Measurements from ENCODE around the gene EHMT1. TPM values are rescaled to one million over a fixed set of nuclear protein-coding genes. Genes with fewer than 3 reads are reported as not detected.
A peak's percentile ranks its signal among the peaks of the same experiment; 100 is the strongest.

The EHMT1 gene
- total and polyA plus RNA-seq, 10 of the 15 experiments (the other 5 are each of a cell fraction or from before 2014, with no cell fraction given), result 2.9 to 100 (median 48.1) TPM

GRCh38 chr9:137762414-137763061, 143.7 kb downstream of the EHMT1 start (continued):
- TF ChIP-seq BCL11A (IDR thresholded peaks at IDR 0.05; ENCODE audit: low read depth, low read length), result peak; percentile 76
- peak; percentile 74; the same call in 1 of the 2 replicates for TF ChIP-seq FOXM1 (IDR thresholded peaks at IDR 0.05; ENCODE audit: low read depth, low read length)
- TF ChIP-seq ESRRA (IDR thresholded peaks at IDR 0.05; ENCODE audit: low read length), result no peak
- no peak; a peak in 2 of 4 replicates for TF ChIP-seq IKZF2 (IDR thresholded peaks at IDR 0.05)
- no peak for TF ChIP-seq CBX3 (IDR thresholded peaks at IDR 0.05; ENCODE audit: borderline replicate concordance, low read depth)
- TF ChIP-seq HSF1 (IDR thresholded peaks at IDR 0.05; ENCODE audit: low read depth, low read length), result no peak
- TF ChIP-seq ZBTB11 (CRISPR knock-in tag; IDR thresholded peaks at IDR 0.05), result no peak
- TF ChIP-seq ZBTB4 (CRISPR knock-in tag; IDR thresholded peaks at IDR 0.05), result peak; percentile 6; the same call in 1 of the 2 replicates
- no peak for TF ChIP-seq SREBF1 (IDR thresholded peaks at IDR 0.05; ENCODE audit: low read length)
- TF ChIP-seq MEF2B (IDR thresholded peaks at IDR 0.05; ENCODE audit: partially characterized antibody, poor library complexity, severe bottlenecking), result peak; percentile 56
- TF ChIP-seq SMAD1 (IDR thresholded peaks at IDR 0.05; ENCODE audit: low read depth, partially characterized antibody), result no peak
- no peak for TF ChIP-seq SRF (IDR thresholded peaks at IDR 0.05; ENCODE audit: low read depth in 2 of 2, low read length in 2 of 2)
- peak; percentile 27; the same call in 1 of the 2 replicates for TF ChIP-seq YY1 (IDR thresholded peaks at IDR 0.05; ENCODE audit: low read depth, low read length)
- TF ChIP-seq CHD1 (IDR thresholded peaks at IDR 0.05; ENCODE audit: low read depth, low read length), result no peak
- no peak for TF ChIP-seq NFXL1 (IDR thresholded peaks at IDR 0.05; ENCODE audit: borderline replicate concordance)
- peak; percentile 99 for TF ChIP-seq EP300 (IDR thresholded peaks at IDR 0.05; ENCODE audit: borderline replicate concordance in 1 of 2, control insufficient read depth in 1 of 2, low read depth in 2 of 2, low read length in 2 of 2)
- TF ChIP-seq IRF5 (IDR thresholded peaks at IDR 0.05; ENCODE audit: borderline replicate concordance), result no peak
- no peak for TF ChIP-seq ATF3 (IDR thresholded peaks at IDR 0.05; ENCODE audit: borderline replicate concordance, extremely low read depth, low read depth, low read length)
- TF ChIP-seq ZNF384 (IDR thresholded peaks at IDR 0.05; ENCODE audit: borderline replicate concordance, low read depth, low read length), result no peak
- TF ChIP-seq PAX5 (IDR thresholded peaks at IDR 0.05; ENCODE audit: borderline replicate concordance, low read depth, low read length), result peak; percentile 84

All from GM12878 (cell line).